Activated T-cell treated with anti-CD3 and anti-CD28 coated beads for 24 hours (primary cell): ENCODE data around the gene LARGE1.
"Not testable (repeated sequence)": the region's sequence is repeated elsewhere in the genome, so short reads cannot be mapped to it uniquely, and the experiment has no call there.

Experiments
- DNase-seq: peaks from one replicate; pipeline ENCODE4 v3.0.0-alpha.2; 2020; ENCODE audit warnings: low read depth

LARGE1 gene

GRCh38 chr22:33415401-33415800 lies 504.9 kb downstream of the LARGE1 start:
- DNase-seq: no peak

GRCh38 chr22:33409079-33409478 lies 511.2 kb downstream of the LARGE1 start:
- no peak for DNase-seq

- DNase-seq: no peak
Observed at GRCh38 chr22:33405194-33405593, 515.1 kb downstream of the LARGE1 start.

GRCh38 chr22:33404723-33405122 lies 515.6 kb downstream of the LARGE1 start:
- DNase-seq: no peak

- no peak for DNase-seq
Observed at GRCh38 chr22:33402325-33402724, 518.0 kb downstream of the LARGE1 start.

GRCh38 chr22:33401291-33401690 lies 519.0 kb downstream of the LARGE1 start:
- DNase-seq: no peak

GRCh38 chr22:33400891-33401290 lies 519.4 kb downstream of the LARGE1 start:
- no peak for DNase-seq

- DNase-seq: no peak
Observed at GRCh38 chr22:33400061-33400840, 520.0 kb downstream of the LARGE1 start.

- no peak for DNase-seq
Observed at GRCh38 chr22:33397381-33397907, 522.8 kb downstream of the LARGE1 start.

- no peak for DNase-seq
Observed at GRCh38 chr22:33393432-33393831, 526.8 kb downstream of the LARGE1 start.

GRCh38 chr22:33391298-33391697 lies 529.0 kb downstream of the LARGE1 start:
- no peak for DNase-seq

- no peak for DNase-seq
Observed at GRCh38 chr22:33389936-33390335, 530.3 kb downstream of the LARGE1 start.

GRCh38 chr22:33386270-33386669 lies 534.0 kb downstream of the LARGE1 start:
- DNase-seq: no peak

- no peak for DNase-seq
Observed at GRCh38 chr22:33385611-33386010, 534.7 kb downstream of the LARGE1 start.

GRCh38 chr22:33382436-33382835 lies 537.8 kb downstream of the LARGE1 start:
- no peak for DNase-seq

GRCh38 chr22:33381531-33382406 lies 538.5 kb downstream of the LARGE1 start:
- no peak for DNase-seq

- DNase-seq: no peak
Observed at GRCh38 chr22:33380789-33381530, 539.3 kb downstream of the LARGE1 start.

GRCh38 chr22:33379836-33380235 lies 540.4 kb downstream of the LARGE1 start:
- no peak for DNase-seq

GRCh38 chr22:33372875-33373274 lies 547.4 kb downstream of the LARGE1 start:
- no peak for DNase-seq

- DNase-seq: not testable (repeated sequence)
Observed at GRCh38 chr22:33363256-33363655, 557.0 kb downstream of the LARGE1 start.

- DNase-seq: no peak
Observed at GRCh38 chr22:33362702-33363101, 557.6 kb downstream of the LARGE1 start.

GRCh38 chr22:33361581-33361980 lies 558.7 kb downstream of the LARGE1 start:
- no peak for DNase-seq
